Lower leg skin (tissue), 3 donors: ENCODE measurements around the gene RAI2.

Source experiments
- CTCF ChIP-seq, 3 donors: fragments of 450-650 bp; IDR thresholded peaks; one replicate each; pipeline ENCODE4 v1.5.1; 2016; ENCODE audit warnings: antibody characterized with exemption in 3 of 3, mild to moderate bottlenecking in 3 of 3, moderate library complexity in 2 of 3
- POLR2A ChIP-seq, 2 donors: fragments of 450-650 bp; IDR thresholded peaks; one replicate each; pipeline ENCODE4 v1.6.1; 2016 to 2017; ENCODE audit warnings: antibody characterized with exemption in 2 of 2, mild to moderate bottlenecking in 1 of 2, moderate library complexity in 1 of 2

- TF ChIP-seq CTCF (IDR thresholded peaks at IDR 0.05) (no peak), POLR2A (IDR thresholded peaks at IDR 0.05) (no peak)
Observed at GRCh38 chrX:17767734-17768133, 93.4 kb downstream of the RAI2 start.
